Subcutaneous adipose tissue (tissue), 4 donors: ENCODE results near the gene EPHX1. TPM values are rescaled to one million over a fixed set of nuclear protein-coding genes. Genes with fewer than 3 reads are reported as not detected.

ENCODE experiments used
- total RNA-seq, 4 donors: library from RNA; depleted of rRNA; stranded (reverse); fragments of >200 nt; gene quantifications; one replicate each; pipeline ENCODE4 v1.1.0, GENCODE V29; 2016
- TF ChIP-seq, protein P1 (sequence below): fragments of 450-650 bp; IDR thresholded peaks from one replicate; pipeline ENCODE4 v1.5.1; 2016; ENCODE audit warnings: low read depth, mild to moderate bottlenecking, control low read depth, antibody characterized with exemption, moderate library complexity

Gene EPHX1
- total RNA-seq, 4 donors from 2014 or later: 126 to 193 (median 153) TPM

DNA sequence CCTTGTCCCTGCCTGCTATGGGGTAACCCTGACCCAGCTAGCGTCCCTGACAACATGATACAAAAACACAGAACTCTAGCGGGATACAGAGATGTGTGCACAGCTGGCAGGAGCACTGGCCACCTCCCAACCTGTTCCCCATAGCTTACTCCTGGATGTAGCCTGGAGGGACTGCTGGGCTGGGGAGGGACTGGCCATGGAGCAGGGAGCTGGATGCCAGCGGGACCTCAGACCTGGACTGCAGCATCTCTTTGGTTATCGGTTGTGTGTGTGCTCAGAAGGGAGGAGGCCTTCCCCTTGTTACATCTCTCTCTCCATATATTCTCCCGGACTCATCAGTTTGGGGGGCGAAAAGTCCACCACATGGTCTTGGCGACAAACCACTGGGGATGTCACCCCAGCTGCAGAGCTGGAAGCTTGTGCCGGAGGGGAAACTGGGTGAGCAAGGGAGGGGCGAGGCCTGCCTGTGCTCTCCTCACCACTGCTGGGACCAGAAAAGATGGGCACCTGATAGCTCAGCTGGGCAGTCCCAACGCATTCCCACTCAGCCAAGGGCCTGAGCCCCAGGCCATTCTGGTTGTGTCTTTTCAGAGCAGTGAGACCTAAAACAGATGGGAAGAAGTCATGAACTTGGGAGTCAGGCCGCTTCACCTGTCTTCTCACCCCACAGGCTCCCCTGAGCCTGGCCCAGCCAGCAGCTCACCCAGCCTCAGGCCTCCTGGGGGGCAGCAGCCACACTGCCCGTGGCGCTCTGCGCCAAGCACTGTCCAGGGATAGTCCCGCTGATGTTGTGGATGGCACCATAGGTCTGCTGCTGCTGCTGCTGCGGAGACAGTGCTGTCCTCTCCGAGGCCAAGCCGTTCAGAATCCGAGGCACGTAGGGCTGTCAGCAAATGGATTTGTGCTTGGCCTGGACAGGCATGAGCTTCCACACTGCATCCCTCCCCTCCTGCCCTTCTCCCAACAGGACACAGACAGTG, 36.7 kb downstream of the EPHX1 start:
- TF ChIP-seq, protein P1, sequence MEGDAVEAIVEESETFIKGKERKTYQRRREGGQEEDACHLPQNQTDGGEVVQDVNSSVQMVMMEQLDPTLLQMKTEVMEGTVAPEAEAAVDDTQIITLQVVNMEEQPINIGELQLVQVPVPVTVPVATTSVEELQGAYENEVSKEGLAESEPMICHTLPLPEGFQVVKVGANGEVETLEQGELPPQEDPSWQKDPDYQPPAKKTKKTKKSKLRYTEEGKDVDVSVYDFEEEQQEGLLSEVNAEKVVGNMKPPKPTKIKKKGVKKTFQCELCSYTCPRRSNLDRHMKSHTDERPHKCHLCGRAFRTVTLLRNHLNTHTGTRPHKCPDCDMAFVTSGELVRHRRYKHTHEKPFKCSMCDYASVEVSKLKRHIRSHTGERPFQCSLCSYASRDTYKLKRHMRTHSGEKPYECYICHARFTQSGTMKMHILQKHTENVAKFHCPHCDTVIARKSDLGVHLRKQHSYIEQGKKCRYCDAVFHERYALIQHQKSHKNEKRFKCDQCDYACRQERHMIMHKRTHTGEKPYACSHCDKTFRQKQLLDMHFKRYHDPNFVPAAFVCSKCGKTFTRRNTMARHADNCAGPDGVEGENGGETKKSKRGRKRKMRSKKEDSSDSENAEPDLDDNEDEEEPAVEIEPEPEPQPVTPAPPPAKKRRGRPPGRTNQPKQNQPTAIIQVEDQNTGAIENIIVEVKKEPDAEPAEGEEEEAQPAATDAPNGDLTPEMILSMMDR: no peak

DNA sequence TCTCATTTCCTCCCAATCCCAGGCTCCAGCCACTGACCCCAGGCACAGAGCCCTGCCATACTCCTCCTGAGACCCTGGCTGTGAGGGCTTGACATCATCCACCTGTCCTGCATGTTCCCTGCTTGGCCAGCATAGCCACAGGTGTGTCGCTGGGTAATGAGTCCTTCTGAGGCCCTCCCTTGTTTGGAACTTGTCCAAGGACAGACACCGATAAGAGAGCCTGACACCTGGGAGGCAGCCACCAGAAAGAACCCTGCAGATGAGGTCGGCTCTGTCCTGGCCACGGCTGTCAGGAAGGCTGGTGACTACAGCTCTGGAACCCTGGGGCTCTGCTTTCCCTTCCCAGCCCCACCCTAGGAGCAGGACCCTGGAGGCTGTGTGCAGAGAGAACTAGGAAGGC, 37.7 kb downstream of the EPHX1 start:
- TF ChIP-seq, protein P1: no peak

DNA sequence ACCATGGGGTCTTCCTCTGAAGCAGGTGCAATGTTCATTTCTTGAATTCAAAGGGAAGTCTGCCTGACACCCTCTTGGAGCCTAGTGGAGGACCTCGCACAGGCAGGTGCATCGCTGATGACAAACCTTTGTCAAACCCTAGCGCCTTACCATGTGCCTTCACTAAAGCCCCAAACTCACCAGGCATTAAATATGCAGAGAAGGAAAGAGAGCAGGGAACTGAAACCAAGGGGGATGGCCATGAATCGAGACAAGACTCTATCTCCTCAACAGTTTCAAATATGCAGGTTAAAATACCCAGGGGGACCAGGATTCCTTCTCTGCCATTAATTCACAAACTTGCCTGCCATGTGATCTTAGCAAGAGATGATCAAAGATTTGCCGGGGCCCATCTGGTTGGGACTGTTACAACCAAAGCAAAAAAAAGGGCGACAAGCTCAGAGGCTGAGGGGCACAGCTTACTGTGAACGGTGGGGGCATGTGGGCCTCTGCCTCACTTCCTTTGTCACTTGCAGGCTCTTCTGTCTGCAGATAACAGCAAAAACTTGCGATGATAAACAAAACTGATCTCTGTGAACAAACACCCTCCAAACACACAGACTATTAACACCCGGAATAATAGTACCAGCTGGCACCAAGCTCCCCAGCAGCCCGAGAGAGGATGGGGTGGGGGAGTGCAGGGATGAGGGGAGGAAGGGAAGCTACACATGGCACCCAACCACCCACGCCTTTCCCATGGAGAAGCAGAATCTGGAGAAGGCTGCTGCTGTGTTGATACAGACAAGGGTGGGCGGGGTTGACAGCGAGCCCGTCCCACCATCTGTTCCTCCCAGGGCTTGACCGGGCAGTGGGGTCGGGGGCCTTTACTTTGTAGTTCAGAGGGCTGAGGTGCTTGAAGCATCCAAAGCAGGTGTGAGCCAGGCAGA, 38.4 kb downstream of the EPHX1 start:
- TF ChIP-seq, protein P1: no peak

DNA sequence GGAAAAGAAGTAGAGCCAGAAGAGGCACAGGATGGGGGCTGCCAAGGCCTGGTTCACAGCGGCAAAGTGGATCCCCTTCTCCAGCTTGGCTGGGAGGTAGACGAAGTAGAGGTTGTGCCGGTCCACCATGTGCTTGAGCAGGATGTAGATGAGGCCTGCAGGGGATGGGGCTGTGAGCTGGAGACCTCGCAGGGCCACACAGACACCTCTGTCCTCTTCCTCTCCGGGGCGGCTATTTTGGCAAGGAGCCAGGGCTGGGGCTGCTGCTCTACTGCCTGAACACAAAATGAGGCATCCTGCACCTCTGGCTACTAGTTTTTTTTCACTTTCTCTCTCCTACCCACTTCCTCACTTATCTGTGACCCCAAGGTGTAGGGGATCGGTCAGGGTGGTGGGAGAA, 40.0 kb downstream of the EPHX1 start:
- TF ChIP-seq, protein P1: no peak

DNA sequence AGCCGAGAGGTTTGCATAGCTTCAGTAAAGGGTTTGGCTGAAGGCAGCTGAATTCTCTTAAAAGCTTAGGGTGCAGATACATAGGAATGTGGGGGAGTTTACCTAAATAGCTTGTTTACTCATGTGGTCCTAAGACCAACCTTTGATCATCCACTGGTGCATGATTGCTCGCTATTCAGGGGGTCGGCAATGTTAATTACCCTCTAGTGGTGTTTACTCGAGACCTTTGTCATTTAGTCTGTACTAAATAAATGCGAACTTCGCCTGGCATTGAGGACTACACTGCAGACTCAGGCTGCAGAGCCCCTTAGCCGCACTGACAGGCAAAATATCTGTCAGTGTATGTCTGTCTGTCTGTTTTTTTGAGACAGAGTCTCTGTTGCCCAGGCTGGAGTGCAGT, 40.4 kb downstream of the EPHX1 start:
- TF ChIP-seq, protein P1: no peak

DNA sequence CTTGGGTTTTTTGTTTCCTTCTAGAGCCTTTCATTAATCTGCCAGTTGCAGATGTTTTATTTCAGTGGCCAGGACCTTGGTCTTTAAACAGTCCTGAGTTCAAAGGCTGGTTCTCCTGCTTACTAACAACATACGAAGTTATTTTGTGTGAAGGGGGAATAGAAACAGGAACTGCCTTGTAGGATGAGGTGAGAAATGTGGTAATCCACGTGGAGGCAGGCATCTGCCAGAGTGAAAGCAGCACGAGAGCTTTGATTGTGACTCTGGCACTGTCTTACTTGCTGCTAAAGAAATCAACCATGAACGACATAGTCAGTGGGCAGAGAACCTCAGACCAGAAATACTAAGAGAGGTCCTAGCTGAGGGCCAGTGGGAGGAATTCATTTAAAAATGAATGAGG, 41.9 kb downstream of the EPHX1 start:
- TF ChIP-seq, protein P1: no peak
